ENCODE measurements around the gene CCNI2.

- TF ChIP-seq GATA3 (IDR thresholded peaks at IDR 0.05; ENCODE audit: low read depth, low read length) (no peak), GATA2 (IDR thresholded peaks at IDR 0.05; ENCODE audit: low read depth, low read length) (no peak)
These were observed 32.5 kb upstream of the CCNI2 start for GRCh38 chr5:132714456-132715307.

Measured in SH-SY5Y (cell line).